OCI-LY3 (cell line): ENCODE results near the gene PERP.
A peak's percentile ranks its signal among the peaks of the same experiment; 100 is the strongest.

ENCODE experiments used
- H2AFZ ChIP-seq: fragments of 200-600, 300-600 bp; shearing (Covaris generic); 2 replicates; pipeline ENCODE4 v1.6.0; 2014; ENCODE audit warnings: antibody characterized with exemption, low read depth, low read length
- H3K27ac ChIP-seq: fragments of 200-600, 300-600 bp; sonication (generic); 2 replicates; pipeline ENCODE4 v1.5.1; 2014; ENCODE audit warnings: mild to moderate bottlenecking, low read length, moderate library complexity, mixed read lengths
- H3K27me3 ChIP-seq: fragments of 200-600, 300-600 bp; sonication (generic); 2 replicates; pipeline ENCODE4 v1.6.1; 2014; ENCODE audit warnings: low read depth, low read length, mixed read lengths
- H3K36me3 ChIP-seq: fragments of 200-600, 300-600 bp; sonication (generic); replicated peaks from 2 replicates; pipeline ENCODE3; 2014; ENCODE audit warnings: low read depth, low read length, mixed read lengths
- H3K4me1 ChIP-seq: fragments of 300-600, 200-600 bp; sonication (generic); 2 replicates; pipeline ENCODE4 v1.6.1; 2014; ENCODE audit warnings: low read length, mixed read lengths
- H3K4me2 ChIP-seq: fragments of 200-600, 300-600 bp; sonication (generic); 2 replicates; pipeline ENCODE4 v1.6.1; 2014; ENCODE audit warnings: low read length, mixed read lengths
- H3K4me3 ChIP-seq: fragments of 300-600, 200-600 bp; sonication (generic); 2 replicates; pipeline ENCODE4 v1.5.1; 2014; ENCODE audit warnings: antibody characterized with exemption, mild to moderate bottlenecking, low read length, moderate library complexity
- H3K79me2 ChIP-seq: fragments of 300-600, 200-600 bp; shearing (Covaris generic); 2 replicates; pipeline ENCODE4 v1.6.1; 2014; ENCODE audit warnings: mild to moderate bottlenecking, low read length, mixed read lengths
- H3K9ac ChIP-seq: fragments of 300-600, 200-600 bp; shearing (Covaris generic); 2 replicates; pipeline ENCODE4 v1.6.0; 2014; ENCODE audit warnings: mild to moderate bottlenecking, low read length, moderate library complexity
- H3K9me3 ChIP-seq: fragments of 200-600, 300-600 bp; shearing (Covaris generic); 2 replicates; pipeline ENCODE4 v1.6.1; 2014; ENCODE audit warnings: low read length, mixed read lengths; ENCODE audit not compliant: insufficient read depth
- H4K20me1 ChIP-seq: fragments of 200-600, 300-600 bp; sonication (generic); 2 replicates; pipeline ENCODE4 v1.6.1; 2016; ENCODE audit warnings: low read length, mixed read lengths; ENCODE audit not compliant: insufficient read depth
- CTCF ChIP-seq: fragments of 200-600, 300-600 bp; sonication (generic); IDR thresholded peaks from 2 replicates; pipeline ENCODE4 v1.5.1; 2014; ENCODE audit warnings: antibody characterized with exemption, low read length, low read depth
- EZH2phosphoT487 ChIP-seq: fragments of 200-600 bp; shearing (Covaris generic); IDR thresholded peaks from 2 replicates; pipeline ENCODE4 v1.6.1; 2018; ENCODE audit warnings: antibody characterized with exemption, mixed run types, low read depth

The PERP gene

DNA sequence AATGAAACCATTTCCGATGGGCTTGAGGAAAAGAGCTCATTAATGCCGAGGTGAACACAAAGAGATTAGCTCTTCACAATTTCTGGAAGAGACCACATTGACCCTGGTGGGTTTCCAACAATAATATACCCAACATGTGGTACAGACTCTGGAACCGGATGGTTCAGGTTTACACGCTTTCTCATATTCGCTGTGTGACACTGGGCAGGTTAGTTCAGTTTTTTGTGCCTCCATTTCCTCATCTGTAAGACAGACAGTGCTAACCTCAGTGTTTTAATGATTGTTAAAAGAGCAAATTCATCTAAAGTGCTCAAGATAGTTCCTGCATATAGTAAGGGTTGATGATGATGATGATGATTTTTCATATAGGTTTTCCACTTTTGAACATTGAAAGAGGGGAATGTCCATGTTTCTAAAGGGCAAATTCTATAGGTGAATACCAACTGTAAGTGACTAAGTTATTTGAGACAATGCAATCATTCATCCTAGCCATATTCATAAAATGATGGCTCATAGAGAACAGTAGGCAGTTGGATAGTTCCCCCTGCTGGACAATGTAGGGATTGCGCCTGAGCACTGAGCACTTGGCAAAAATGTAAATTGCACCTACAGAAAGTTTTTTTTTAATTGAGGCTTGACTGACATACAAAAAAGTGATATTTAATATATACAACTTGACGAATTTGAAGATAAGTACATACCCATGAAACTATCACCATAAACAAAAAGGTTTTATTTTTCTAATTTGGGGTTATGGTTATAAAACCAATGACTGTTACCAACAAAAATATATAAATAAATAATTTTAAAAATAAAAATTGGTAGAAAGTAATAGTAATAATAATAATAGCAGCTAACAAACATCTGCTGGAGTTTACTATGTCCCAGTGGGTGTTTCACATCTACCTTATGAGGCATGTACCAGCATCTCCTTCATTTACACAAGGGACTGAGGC lies 2.1 kb upstream of the PERP start:
- Histone ChIP-seq H3K9ac (no peak overlapping the region), H3K9me3 (no peaks in the 10 kb centered on the region), H3K27ac (no peak overlapping the region), H3K4me3 (no peak overlapping the region), H3K4me1 (no peaks in the 10 kb centered on the region), H3K79me2 (no peaks in the 10 kb centered on the region), H2AFZ (no peak overlapping the region), H3K4me2 (no peak overlapping the region), H3K27me3 (peaks cover 11% of the 10 kb centered on the region; the same call in 1 of the 2 replicates), H3K36me3 (no peaks in the 10 kb centered on the region), H4K20me1 (no peaks in the 10 kb centered on the region)
- TF ChIP-seq EZH2phosphoT487 (no peak), CTCF (peak; percentile 75)

GRCh38 chr6:138107752-138108592 lies 753 bp upstream of the PERP start:
- Histone ChIP-seq H3K4me3 (no peak overlapping the region), H4K20me1 (no peaks in the 10 kb centered on the region), H2AFZ (no peak overlapping the region), H3K4me2 (no peak overlapping the region), H3K36me3 (no peaks in the 10 kb centered on the region), H3K9me3 (no peaks in the 10 kb centered on the region), H3K79me2 (no peaks in the 10 kb centered on the region), H3K4me1 (no peaks in the 10 kb centered on the region), H3K9ac (no peak overlapping the region), H3K27me3 (peaks cover 7% of the 10 kb centered on the region; the same call in 1 of the 2 replicates), H3K27ac (no peak overlapping the region)
- TF ChIP-seq EZH2phosphoT487 (no peak), CTCF (no peak)

- H3K27me3 ChIP-seq = peaks cover 7% of the 10 kb centered on the region; the same call in 1 of the 2 replicates
- H3K36me3 ChIP-seq = no peaks in the 10 kb centered on the region
- no peak overlapping the region for H2AFZ ChIP-seq
- no peak overlapping the region for H3K4me3 ChIP-seq
- no peak overlapping the region for H3K27ac ChIP-seq
- H3K79me2 ChIP-seq = no peaks in the 10 kb centered on the region
- H3K4me1 ChIP-seq = no peaks in the 10 kb centered on the region
- H4K20me1 ChIP-seq = no peaks in the 10 kb centered on the region
- TF ChIP-seq EZH2phosphoT487 = no peak
- TF ChIP-seq CTCF = no peak
- no peak overlapping the region for H3K4me2 ChIP-seq
- H3K9ac ChIP-seq = no peak overlapping the region
- H3K9me3 ChIP-seq = no peaks in the 10 kb centered on the region
These were observed 548 bp downstream of the PERP start for GRCh38 chr6:138106665-138107077.
